OCI-LY7 (cell line): ENCODE results near the gene IQCE. TPM values are rescaled to one million over a fixed set of nuclear protein-coding genes. Genes with fewer than 3 reads are reported as not detected.

Experiments
- BruUV-seq: library from RNA; stranded (reverse); fragments of 400-500 nt; replicated peaks from 2 replicates; lab custom pipeline; 2021; lab: Mats Ljungman, UMichigan
- CTCF ChIA-PET: fragments of 300-600 bp; sonication (Branson Sonifier 250); formaldehyde crosslinking; loops from one replicate; lab custom pipeline; 2022; ENCODE audit warnings: antibody characterized with exemption; ENCODE audit not compliant: unreplicated experiment; lab: Charles Lee
- POLR2A ChIA-PET: fragments of 300-600 bp; sonication (Branson Sonifier 250); formaldehyde crosslinking; loops from one replicate; lab custom pipeline; 2022; ENCODE audit warnings: antibody characterized with exemption; lab: Charles Lee
- DNase-seq: peaks from one replicate; pipeline ENCODE4 v3.0.0-alpha.2; 2015; ENCODE audit warnings: low spot score
- H2AFZ ChIP-seq: fragments of 200-600 bp; sonication (generic), shearing (Covaris generic); 2 replicates; pipeline ENCODE4 v1.6.1; 2014; ENCODE audit warnings: mild to moderate bottlenecking, antibody characterized with exemption, low read length, moderate library complexity
- H3K27ac ChIP-seq: fragments of 200-600 bp; sonication (generic); 2 replicates; pipeline ENCODE4 v1.5.1; 2014; ENCODE audit warnings: mixed run types, low read depth, mild to moderate bottlenecking, moderate library complexity, low read length, inconsistent platforms; ENCODE audit not compliant: poor library complexity, severe bottlenecking
- H3K36me3 ChIP-seq: fragments of 200-600 bp; sonication (generic); 2 replicates; pipeline ENCODE4 v1.6.1; 2014; ENCODE audit warnings: mild to moderate bottlenecking, antibody characterized with exemption, low read length, moderate library complexity, mixed read lengths; ENCODE audit not compliant: insufficient read depth
- H3K4me1 ChIP-seq: fragments of 200-600 bp; sonication (generic); 2 replicates; pipeline ENCODE4 v1.5.1; 2014; ENCODE audit warnings: mild to moderate bottlenecking, low read length; ENCODE audit not compliant: insufficient read depth, poor library complexity, severe bottlenecking
- H3K4me2 ChIP-seq: fragments of 200-600 bp; sonication (generic); 2 replicates; pipeline ENCODE4 v1.6.1; 2014; ENCODE audit warnings: mild to moderate bottlenecking, low read length
- H3K4me3 ChIP-seq: fragments of 200-600 bp; sonication (generic); 2 replicates; pipeline ENCODE4 v1.5.1; 2014; ENCODE audit warnings: mild to moderate bottlenecking, low read depth, low read length; ENCODE audit not compliant: poor library complexity, severe bottlenecking
- H3K79me2 ChIP-seq: fragments of 200-600 bp; sonication (generic); 2 replicates; pipeline ENCODE4 v1.6.1; 2016; ENCODE audit warnings: low read depth, mild to moderate bottlenecking, low read length, moderate library complexity, mixed read lengths; ENCODE audit not compliant: insufficient read depth
- H3K9me2 ChIP-seq: fragments of 200-600 bp; sonication (generic); 2 replicates; pipeline ENCODE4 v1.6.1; 2016; ENCODE audit warnings: mild to moderate bottlenecking, low read length, mixed read lengths; ENCODE audit not compliant: insufficient read depth
- H3K9me3 ChIP-seq: fragments of 200-600 bp; sonication (generic); 2 replicates; pipeline ENCODE4 v1.6.1; 2014; ENCODE audit warnings: mild to moderate bottlenecking, mixed run types, low read length, mixed read lengths
- H4K20me1 ChIP-seq: fragments of 200-600 bp; sonication (generic); 2 replicates; pipeline ENCODE4 v1.6.1; 2014; ENCODE audit warnings: mild to moderate bottlenecking, antibody characterized with exemption, low read length, moderate library complexity, mixed read lengths; ENCODE audit not compliant: insufficient read depth
- EZH2phosphoT487 ChIP-seq: fragments of 200-600 bp; sonication (generic); IDR thresholded peaks from 2 replicates; pipeline ENCODE4 v1.6.1; 2018; ENCODE audit warnings: low read depth, borderline replicate concordance, mild to moderate bottlenecking, mixed run types, antibody characterized with exemption, low read length, moderate library complexity, mixed read lengths
- intact Hi-C: fragments of 100-400 bp; cut with micrococcal nuclease; formaldehyde crosslinking; loops from one replicate; pipeline ENCODE4 v1.10.0; 2022; ENCODE audit not compliant: unreplicated experiment
- total RNA-seq, 2 experiments: library from RNA; depleted of rRNA in 1 of 2; stranded (reverse); fragments of >200 nt in 1 of 2; shearing (Covaris generic) in 1 of 2; gene quantifications; 2 replicates each; pipeline ENCODE4 v1.2.3, GENCODE V29; 2014 to 2022
- TF ChIP-seq, protein P1 (sequence below): fragments of 200-600 bp; sonication (generic); conservative IDR thresholded peaks from 2 replicates; pipeline ENCODE4 v1.5.1; 2014; ENCODE audit warnings: mild to moderate bottlenecking, antibody characterized with exemption, low read length, moderate library complexity, mixed read lengths

The IQCE gene
- total RNA-seq, 2 experiments from 2014 or later, result 6.2 to 6.6 TPM

DNA sequence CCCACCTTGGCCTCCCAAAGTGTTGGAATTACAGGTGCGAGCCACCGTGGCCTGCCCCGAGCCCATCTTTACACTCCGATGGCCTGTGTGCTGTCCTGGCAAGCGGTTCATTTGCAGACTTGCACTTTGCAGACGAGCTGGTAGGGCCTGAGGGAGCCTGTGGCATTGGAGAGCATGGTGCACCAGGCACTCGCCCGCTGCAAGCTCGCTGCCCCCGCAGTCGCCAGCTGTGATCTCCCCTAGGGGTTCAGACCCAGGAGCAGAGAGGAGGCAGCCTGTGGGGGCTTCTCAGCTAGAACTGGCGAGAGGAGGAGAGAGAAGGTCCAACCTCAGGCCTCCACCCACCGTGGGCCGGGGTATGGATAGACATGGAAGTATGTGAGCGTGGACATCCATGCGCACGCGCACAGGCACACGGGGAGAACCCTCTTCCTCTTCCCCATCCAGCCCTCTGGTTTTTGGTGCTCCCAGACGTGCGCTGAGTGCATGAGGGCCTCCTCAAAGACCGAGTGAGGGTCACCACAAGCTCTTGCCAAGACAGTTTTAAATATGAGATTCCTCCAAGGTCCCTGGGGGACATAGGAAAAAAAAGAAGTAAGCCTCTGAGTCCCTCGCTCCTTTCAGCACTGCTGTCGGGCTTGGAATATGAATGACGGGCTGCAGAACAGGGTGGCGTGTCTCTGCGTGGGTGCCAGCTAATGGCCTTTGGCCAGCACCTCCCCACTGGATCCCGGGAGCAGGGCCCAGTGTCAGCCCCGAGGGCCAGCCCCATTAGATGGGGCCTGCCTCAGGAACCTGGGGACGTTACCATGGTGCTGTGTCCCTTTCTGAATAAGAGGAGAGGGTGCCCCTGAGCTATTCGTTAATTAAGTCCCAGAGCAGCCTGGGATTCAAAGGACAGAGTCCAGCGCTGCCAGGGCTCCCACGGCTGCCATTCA is 57.9 kb downstream of the IQCE start:
- ChIA-PET POLR2A (interaction anchor here (0.6 kb wide), 1 partner anchor 86 kb away, joined by 4 read pairs; no protein-coding TSS in a partner anchor), CTCF (no interaction called here)
- Histone ChIP-seq H4K20me1 (no peaks in the 10 kb centered on the region), H3K79me2 (no peaks in the 10 kb centered on the region), H3K4me1 (peaks cover 26% of the 10 kb centered on the region), H3K27ac (no peak overlapping the region), H3K4me2 (no peak overlapping the region), H3K36me3 (no peaks in the 10 kb centered on the region), H2AFZ (no peak overlapping the region), H3K9me3 (no peaks in the 10 kb centered on the region), H3K9me2 (no peaks in the 10 kb centered on the region), H3K4me3 (no peak overlapping the region)
- BruUV-seq, result no TSS peak
- TF ChIP-seq, protein P1, sequence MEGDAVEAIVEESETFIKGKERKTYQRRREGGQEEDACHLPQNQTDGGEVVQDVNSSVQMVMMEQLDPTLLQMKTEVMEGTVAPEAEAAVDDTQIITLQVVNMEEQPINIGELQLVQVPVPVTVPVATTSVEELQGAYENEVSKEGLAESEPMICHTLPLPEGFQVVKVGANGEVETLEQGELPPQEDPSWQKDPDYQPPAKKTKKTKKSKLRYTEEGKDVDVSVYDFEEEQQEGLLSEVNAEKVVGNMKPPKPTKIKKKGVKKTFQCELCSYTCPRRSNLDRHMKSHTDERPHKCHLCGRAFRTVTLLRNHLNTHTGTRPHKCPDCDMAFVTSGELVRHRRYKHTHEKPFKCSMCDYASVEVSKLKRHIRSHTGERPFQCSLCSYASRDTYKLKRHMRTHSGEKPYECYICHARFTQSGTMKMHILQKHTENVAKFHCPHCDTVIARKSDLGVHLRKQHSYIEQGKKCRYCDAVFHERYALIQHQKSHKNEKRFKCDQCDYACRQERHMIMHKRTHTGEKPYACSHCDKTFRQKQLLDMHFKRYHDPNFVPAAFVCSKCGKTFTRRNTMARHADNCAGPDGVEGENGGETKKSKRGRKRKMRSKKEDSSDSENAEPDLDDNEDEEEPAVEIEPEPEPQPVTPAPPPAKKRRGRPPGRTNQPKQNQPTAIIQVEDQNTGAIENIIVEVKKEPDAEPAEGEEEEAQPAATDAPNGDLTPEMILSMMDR, result no peak
- TF ChIP-seq EZH2phosphoT487, result no peak
- intact Hi-C loops, result no loop called here
- DNase-seq, result no peak

DNA sequence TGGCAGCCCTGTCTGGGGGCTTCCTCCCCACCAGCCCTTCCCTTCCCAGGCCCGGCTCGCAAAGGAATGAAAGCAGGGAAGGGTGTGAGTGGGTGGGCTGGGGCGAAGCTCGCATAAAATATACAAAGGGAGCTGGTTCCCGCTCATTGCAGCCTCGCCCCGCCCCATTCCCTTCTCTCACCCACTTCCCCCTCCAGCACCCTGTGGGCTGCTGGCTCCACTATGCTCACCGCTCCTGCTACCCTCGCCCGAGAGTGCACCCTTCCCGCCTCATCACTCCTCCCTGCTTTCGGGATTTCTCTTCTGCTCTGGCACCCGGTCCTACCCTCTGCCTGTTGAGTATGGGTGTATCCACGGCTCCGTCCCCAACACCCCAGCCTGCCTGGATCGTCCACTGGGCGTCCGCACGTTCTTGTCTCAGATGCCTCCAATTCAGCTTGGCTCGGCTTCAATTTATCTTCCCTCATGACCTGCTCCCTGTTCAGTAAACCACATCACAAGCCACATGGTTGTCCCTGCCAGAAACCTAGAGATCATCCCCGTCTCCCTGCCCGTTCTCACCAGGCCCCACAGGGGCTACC is 58.6 kb downstream of the IQCE start:
- Histone ChIP-seq H3K79me2 (no peaks in the 10 kb centered on the region), H3K4me1 (peaks cover 25% of the 10 kb centered on the region), H2AFZ (no peak overlapping the region), H3K9me2 (no peaks in the 10 kb centered on the region), H3K4me3 (no peak overlapping the region), H3K27ac (no peak overlapping the region), H3K36me3 (no peaks in the 10 kb centered on the region), H3K4me2 (no peak overlapping the region), H3K9me3 (no peaks in the 10 kb centered on the region), H4K20me1 (no peaks in the 10 kb centered on the region)
- CTCF ChIA-PET, result no interaction called here
- intact Hi-C loops, result no loop called here
- BruUV-seq, result no TSS peak
- DNase-seq, result no peak
- TF ChIP-seq, protein P1, result no peak
- TF ChIP-seq EZH2phosphoT487, result no peak
- POLR2A ChIA-PET, result interaction anchor here (0.6 kb wide), 1 partner anchor 87 kb away, joined by 4 read pairs; no protein-coding TSS in a partner anchor
